Panc1 (cell line): ENCODE measurements around the gene HS2ST1. TPM values are rescaled to one million over a fixed set of nuclear protein-coding genes. Genes with fewer than 3 reads are reported as not detected.

Experiments
- ATAC-seq: fragments of 200-7000 bp; cut with Tn5 transposase; 2 replicates; pipeline ENCODE4 v1.9.1; 2020; ENCODE audit warnings: mild to moderate bottlenecking, moderate library complexity
- BruUV-seq: library from RNA; stranded (reverse); fragments of 400-500 nt; replicated peaks from 2 replicates; lab custom pipeline; 2021; lab: Mats Ljungman, UMichigan
- CTCF ChIA-PET: fragments of 300-600 bp; sonication (Branson Sonifier 250); formaldehyde crosslinking; loops from one replicate; lab custom pipeline; 2022; ENCODE audit warnings: antibody characterized with exemption; lab: Charles Lee
- POLR2A ChIA-PET: fragments of 300-600 bp; sonication (Branson Sonifier 250); formaldehyde crosslinking; loops from one replicate; lab custom pipeline; 2022; ENCODE audit warnings: antibody characterized with exemption; lab: Charles Lee
- DNase-seq: peaks from one replicate; pipeline ENCODE4 v3.0.0-alpha.2; 2010; ENCODE audit warnings: low read depth, low spot score
- H3K27ac ChIP-seq: 2 replicates; pipeline ENCODE4 v1.5.1; 2011; ENCODE audit warnings: mild to moderate bottlenecking, low read length, inconsistent platforms
- H3K27me3 ChIP-seq: fragments of 200-500 bp; sonication (Bioruptor generic); 2 replicates; pipeline ENCODE4 v1.6.0; 2014; ENCODE audit warnings: low read length, inconsistent platforms; ENCODE audit not compliant: control insufficient read depth, insufficient read depth
- H3K36me3 ChIP-seq: fragments of 200-500 bp; sonication (Bioruptor generic); 2 replicates; pipeline ENCODE4 v1.5.1; 2014; ENCODE audit warnings: inconsistent platforms, mild to moderate bottlenecking, low read length, moderate library complexity; ENCODE audit not compliant: control insufficient read depth, insufficient read depth
- H3K4me1 ChIP-seq: 2 replicates; pipeline ENCODE4 v1.5.1; 2011; ENCODE audit warnings: inconsistent platforms, mild to moderate bottlenecking, low read length, moderate library complexity; ENCODE audit not compliant: control insufficient read depth, insufficient read depth
- H3K4me3 ChIP-seq, 2 experiments: 2 replicates each; pipeline ENCODE4 v1.5.1; 2011 to 2012; ENCODE audit warnings: low read depth in 2 of 2, low read length in 2 of 2, mild to moderate bottlenecking in 2 of 2, inconsistent platforms in 1 of 2, moderate library complexity in 1 of 2
- H3K9me3 ChIP-seq: fragments of 200-500 bp; sonication (Bioruptor generic); 2 replicates; pipeline ENCODE4 v1.5.1; 2014; ENCODE audit warnings: low read depth, mild to moderate bottlenecking, inconsistent platforms, low read length, moderate library complexity; ENCODE audit not compliant: control insufficient read depth, insufficient read depth
- POLR2AphosphoS5 ChIP-seq: IDR thresholded peaks from 2 replicates; pipeline ENCODE4 v1.6.1; 2012; ENCODE audit warnings: mild to moderate bottlenecking, low read depth, low read length, moderate library complexity
- REST ChIP-seq, 2 experiments: IDR thresholded peaks; 2 replicates each; pipeline ENCODE4 v1.6.1; 2011 to 2012; ENCODE audit warnings: low read depth in 2 of 2, control low read depth in 1 of 2, low read length in 1 of 2, mild to moderate bottlenecking in 1 of 2, moderate library complexity in 1 of 2; ENCODE audit not compliant: insufficient read depth in 1 of 2
- SIN3A ChIP-seq: IDR thresholded peaks from 2 replicates; pipeline ENCODE4 v1.6.1; 2012; ENCODE audit warnings: low read depth, mild to moderate bottlenecking, low read length, moderate library complexity, borderline replicate concordance; ENCODE audit not compliant: insufficient read depth
- TCF7L2 ChIP-seq: IDR thresholded peaks from 2 replicates; pipeline ENCODE4 v1.6.1; 2011; ENCODE audit warnings: mild to moderate bottlenecking, low read depth, low read length, inconsistent platforms
- in situ Hi-C: cut with HindIII; loops from 2 replicates; pipeline ENCODE4 v1.10.0; 2016; ENCODE audit warnings: low sequenced_read_pairs, low pct_unique_long_range_greater_than_20kb
- intact Hi-C: fragments of 100-400 bp; cut with micrococcal nuclease; formaldehyde crosslinking; loops from one replicate; pipeline ENCODE4 v1.10.0; 2022; ENCODE audit not compliant: unreplicated experiment
- total RNA-seq: library from RNA; stranded (reverse); gene quantifications from one replicate; pipeline ENCODE4 v1.2.1, GENCODE V29; 2021; ENCODE audit not compliant: unreplicated experiment
- TF ChIP-seq, protein P1 (sequence below): fragments of 450-650 bp; IDR thresholded peaks from 2 replicates; pipeline ENCODE4 v1.5.1; 2017; ENCODE audit warnings: mild to moderate bottlenecking

Gene HS2ST1
- total RNA-seq, 1 experiment from 2014 or later: 81.0 TPM

GRCh38 chr1:87144316-87144895 is 230.0 kb downstream of the HS2ST1 start:
- intact Hi-C loops: no loop called here
- ATAC-seq (no peak), DNase-seq (no peak)
- ChIA-PET CTCF (no interaction called here), POLR2A (no interaction called here)
- no TSS peak for BruUV-seq
- no peaks in the 10 kb centered on the region for H3K27me3 ChIP-seq
- in situ Hi-C loops: no loop called here
- no peak overlapping the region for H3K4me3 ChIP-seq
- H3K9me3 ChIP-seq: no peaks in the 10 kb centered on the region
- no peak for TF ChIP-seq POLR2AphosphoS5
- TF ChIP-seq TCF7L2: no peak
- TF ChIP-seq, protein P1, sequence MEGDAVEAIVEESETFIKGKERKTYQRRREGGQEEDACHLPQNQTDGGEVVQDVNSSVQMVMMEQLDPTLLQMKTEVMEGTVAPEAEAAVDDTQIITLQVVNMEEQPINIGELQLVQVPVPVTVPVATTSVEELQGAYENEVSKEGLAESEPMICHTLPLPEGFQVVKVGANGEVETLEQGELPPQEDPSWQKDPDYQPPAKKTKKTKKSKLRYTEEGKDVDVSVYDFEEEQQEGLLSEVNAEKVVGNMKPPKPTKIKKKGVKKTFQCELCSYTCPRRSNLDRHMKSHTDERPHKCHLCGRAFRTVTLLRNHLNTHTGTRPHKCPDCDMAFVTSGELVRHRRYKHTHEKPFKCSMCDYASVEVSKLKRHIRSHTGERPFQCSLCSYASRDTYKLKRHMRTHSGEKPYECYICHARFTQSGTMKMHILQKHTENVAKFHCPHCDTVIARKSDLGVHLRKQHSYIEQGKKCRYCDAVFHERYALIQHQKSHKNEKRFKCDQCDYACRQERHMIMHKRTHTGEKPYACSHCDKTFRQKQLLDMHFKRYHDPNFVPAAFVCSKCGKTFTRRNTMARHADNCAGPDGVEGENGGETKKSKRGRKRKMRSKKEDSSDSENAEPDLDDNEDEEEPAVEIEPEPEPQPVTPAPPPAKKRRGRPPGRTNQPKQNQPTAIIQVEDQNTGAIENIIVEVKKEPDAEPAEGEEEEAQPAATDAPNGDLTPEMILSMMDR: no peak
- TF ChIP-seq REST (IDR thresholded peaks at IDR 0.05; ENCODE audit: insufficient read depth in 1 of 2, low read depth in 2 of 2, low read length in 1 of 2): no peak
- no peak for TF ChIP-seq SIN3A
- no peaks in the 10 kb centered on the region for H3K36me3 ChIP-seq
- H3K27ac ChIP-seq: no peak overlapping the region
- no peaks in the 10 kb centered on the region for H3K4me1 ChIP-seq

- DNase-seq (no peak), ATAC-seq (no peak)
- ChIA-PET CTCF (no interaction called here), POLR2A (no interaction called here)
- intact Hi-C loops (no loop called here), in situ Hi-C loops (no loop called here)
- no peaks in the 10 kb centered on the region for H3K36me3 ChIP-seq
- BruUV-seq: no TSS peak
- H3K9me3 ChIP-seq: no peaks in the 10 kb centered on the region
- no peak overlapping the region for H3K4me3 ChIP-seq
- no peak overlapping the region for H3K27ac ChIP-seq
- no peaks in the 10 kb centered on the region for H3K27me3 ChIP-seq
- H3K4me1 ChIP-seq: no peaks in the 10 kb centered on the region
- TF ChIP-seq TCF7L2: no peak
Measured at GRCh38 chr1:87144981-87145380, 230.5 kb downstream of the HS2ST1 start.

DNA sequence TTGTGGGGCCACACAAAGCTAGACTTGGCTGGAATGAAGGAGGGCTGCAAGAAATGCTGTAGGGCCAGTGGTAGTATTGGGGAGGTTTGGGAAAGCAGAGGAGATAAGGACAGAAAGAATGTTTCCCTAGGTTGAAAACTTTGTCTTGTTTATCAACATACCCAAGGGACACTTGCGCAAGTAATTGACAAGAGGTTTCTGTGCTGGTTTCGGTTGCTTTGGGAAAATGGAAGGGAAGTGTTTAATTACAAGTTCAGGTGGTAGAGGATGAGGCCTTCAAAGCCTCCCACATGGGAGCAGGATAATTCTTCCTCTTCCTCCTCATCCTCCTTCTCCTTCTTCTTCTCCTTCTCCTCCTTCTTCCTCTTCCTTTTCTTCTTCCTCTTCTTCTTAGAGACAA is 232.1 kb downstream of the HS2ST1 start:
- TF ChIP-seq TCF7L2 (no peak), SIN3A (no peak), POLR2AphosphoS5 (no peak), REST (IDR thresholded peaks at IDR 0.05; ENCODE audit: insufficient read depth in 1 of 2, low read depth in 2 of 2, low read length in 1 of 2) (no peak)
- TF ChIP-seq, protein P1: no peak
- no peak overlapping the region for H3K27ac ChIP-seq
- no peaks in the 10 kb centered on the region for H3K9me3 ChIP-seq
- no peak overlapping the region for H3K4me3 ChIP-seq
- H3K4me1 ChIP-seq: no peaks in the 10 kb centered on the region
- no peak for ATAC-seq
- BruUV-seq: no TSS peak
- DNase-seq: no peak
- no peaks in the 10 kb centered on the region for H3K27me3 ChIP-seq
- ChIA-PET CTCF (no interaction called here), POLR2A (no interaction called here)
- in situ Hi-C loops: no loop called here
- H3K36me3 ChIP-seq: no peaks in the 10 kb centered on the region
- intact Hi-C loops: no loop called here
